Activated CD4-positive, alpha-beta memory T cell treated with anti-CD3 and anti-CD28 coated beads for 36 hours (primary cell): ENCODE results near the gene CUL4A. TPM values are rescaled to one million over a fixed set of nuclear protein-coding genes. Genes with fewer than 3 reads are reported as not detected.

ENCODE experiments used
- CTCF ChIA-PET: fragments of 350-600 bp; sonication (Branson Sonifier 250); formaldehyde crosslinking; loops from one replicate; lab custom pipeline; 2021; ENCODE audit warnings: antibody characterized with exemption, inconsistent platforms; lab: Charles Lee
- POLR2A ChIA-PET: fragments of 350-600 bp; sonication (Branson Sonifier 250); formaldehyde crosslinking; loops from one replicate; lab custom pipeline; 2021; ENCODE audit warnings: antibody characterized with exemption; lab: Charles Lee
- DNase-seq: peaks from one replicate; pipeline ENCODE4 v3.0.0-alpha.2; 2020
- H3K27ac Mint-ChIP-seq: one replicate; pipeline ENCODE4 v1.8.0; 2021; ENCODE audit warnings: mixed read lengths
- H3K27me3 Mint-ChIP-seq: one replicate; pipeline ENCODE4 v1.8.0; 2021; ENCODE audit warnings: mixed read lengths
- H3K36me3 Mint-ChIP-seq: one replicate; pipeline ENCODE4 v1.8.0; 2021; ENCODE audit warnings: mixed read lengths
- H3K4me1 Mint-ChIP-seq: one replicate; pipeline ENCODE4 v1.8.0; 2021; ENCODE audit warnings: low read depth, mixed read lengths
- H3K4me3 Mint-ChIP-seq: one replicate; pipeline ENCODE4 v1.8.0; 2021; ENCODE audit warnings: mild to moderate bottlenecking, mixed read lengths
- H3K9me3 Mint-ChIP-seq: one replicate; pipeline ENCODE4 v1.8.0; 2021; ENCODE audit warnings: mixed read lengths
- intact Hi-C: fragments of 100-400 bp; cut with micrococcal nuclease; formaldehyde crosslinking; loops from one replicate; pipeline ENCODE4 v1.15.1; 2023
- total RNA-seq, 2 experiments: library from RNA; stranded (reverse); gene quantifications; one replicate each; pipeline ENCODE4 v1.2.3, GENCODE V29; 2021

Gene CUL4A
- total RNA-seq, 2 experiments from 2014 or later: 65.9 to 70.2 TPM

DNA sequence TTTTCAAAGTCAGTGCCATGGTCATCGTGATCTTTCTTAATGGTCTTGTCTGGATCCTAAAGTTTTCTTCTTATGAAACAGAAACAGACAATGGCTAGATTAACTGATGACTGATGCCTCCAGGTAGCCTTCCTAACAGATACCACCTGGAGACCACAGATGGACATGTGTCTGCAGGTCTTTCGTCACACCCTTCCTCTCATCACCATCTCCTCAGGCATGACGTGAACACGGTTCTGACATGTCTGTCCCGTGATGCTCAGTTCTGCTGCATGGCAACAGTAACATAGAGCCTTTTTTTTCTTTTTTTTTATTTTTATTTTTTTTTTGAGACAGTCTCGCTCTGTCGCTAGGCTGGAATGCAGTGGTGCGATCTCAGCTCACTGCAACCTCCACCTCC lies 74.5 kb downstream of the CUL4A start:
- Mint-ChIP-seq H3K27ac (no peak overlapping the region), H3K27me3 (peaks cover 9% of the 10 kb centered on the region), H3K4me3 (no peak overlapping the region), H3K9me3 (no peaks in the 10 kb centered on the region), H3K4me1 (no peaks in the 10 kb centered on the region), H3K36me3 (no peaks in the 10 kb centered on the region)
- CTCF ChIA-PET: interaction anchor here (0.6 kb wide), 1 partner anchor 88 kb away, joined by 3 read pairs; no protein-coding TSS in a partner anchor
- POLR2A ChIA-PET: no interaction called here
- intact Hi-C loops: no loop called here
- no peak for DNase-seq

DNA sequence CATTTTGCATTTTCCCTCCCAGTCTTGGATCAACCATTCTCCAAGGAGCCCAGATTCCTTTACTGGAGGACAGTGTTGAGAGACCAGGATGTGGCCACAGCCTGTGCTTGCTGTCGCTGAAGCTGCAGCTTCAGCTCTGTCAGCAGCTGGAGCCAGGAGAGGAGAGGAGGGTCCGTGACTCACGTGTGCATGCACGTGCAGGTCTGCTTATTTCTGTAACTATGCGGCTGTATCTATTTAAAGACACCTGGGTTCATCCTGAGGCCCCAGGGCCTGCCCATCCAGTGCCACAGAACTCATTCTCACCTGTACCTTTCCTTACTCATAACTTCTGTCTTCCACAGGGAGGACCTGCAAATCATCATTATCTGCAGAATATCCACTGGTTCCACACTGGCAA lies 79.5 kb downstream of the CUL4A start:
- POLR2A ChIA-PET: interaction anchor here (0.6 kb wide), 1 partner anchor 88 kb away, joined by 5 read pairs; no protein-coding TSS in a partner anchor
- H3K4me3 Mint-ChIP-seq: no peak overlapping the region
- H3K36me3 Mint-ChIP-seq: no peaks in the 10 kb centered on the region
- H3K4me1 Mint-ChIP-seq: peaks cover 13% of the 10 kb centered on the region
- no peak for DNase-seq
- CTCF ChIA-PET: no interaction called here
- peaks cover 32% of the 10 kb centered on the region for H3K27me3 Mint-ChIP-seq
- no peaks in the 10 kb centered on the region for H3K9me3 Mint-ChIP-seq
- intact Hi-C loops: no loop called here
- H3K27ac Mint-ChIP-seq: no peak overlapping the region

GRCh38 chr13:113291129-113291528 lies 81.7 kb downstream of the CUL4A start:
- Mint-ChIP-seq H3K4me3 (no peak overlapping the region), H3K27ac (no peak overlapping the region), H3K9me3 (no peaks in the 10 kb centered on the region), H3K4me1 (peaks cover 13% of the 10 kb centered on the region), H3K36me3 (no peaks in the 10 kb centered on the region), H3K27me3 (peaks cover 31% of the 10 kb centered on the region)
- intact Hi-C loops: no loop called here
- ChIA-PET CTCF (interaction anchor here (0.7 kb wide), 1 partner anchor 360 kb away, joined by 4 read pairs; no protein-coding TSS in a partner anchor), POLR2A (no interaction called here)
- DNase-seq: no peak

DNA sequence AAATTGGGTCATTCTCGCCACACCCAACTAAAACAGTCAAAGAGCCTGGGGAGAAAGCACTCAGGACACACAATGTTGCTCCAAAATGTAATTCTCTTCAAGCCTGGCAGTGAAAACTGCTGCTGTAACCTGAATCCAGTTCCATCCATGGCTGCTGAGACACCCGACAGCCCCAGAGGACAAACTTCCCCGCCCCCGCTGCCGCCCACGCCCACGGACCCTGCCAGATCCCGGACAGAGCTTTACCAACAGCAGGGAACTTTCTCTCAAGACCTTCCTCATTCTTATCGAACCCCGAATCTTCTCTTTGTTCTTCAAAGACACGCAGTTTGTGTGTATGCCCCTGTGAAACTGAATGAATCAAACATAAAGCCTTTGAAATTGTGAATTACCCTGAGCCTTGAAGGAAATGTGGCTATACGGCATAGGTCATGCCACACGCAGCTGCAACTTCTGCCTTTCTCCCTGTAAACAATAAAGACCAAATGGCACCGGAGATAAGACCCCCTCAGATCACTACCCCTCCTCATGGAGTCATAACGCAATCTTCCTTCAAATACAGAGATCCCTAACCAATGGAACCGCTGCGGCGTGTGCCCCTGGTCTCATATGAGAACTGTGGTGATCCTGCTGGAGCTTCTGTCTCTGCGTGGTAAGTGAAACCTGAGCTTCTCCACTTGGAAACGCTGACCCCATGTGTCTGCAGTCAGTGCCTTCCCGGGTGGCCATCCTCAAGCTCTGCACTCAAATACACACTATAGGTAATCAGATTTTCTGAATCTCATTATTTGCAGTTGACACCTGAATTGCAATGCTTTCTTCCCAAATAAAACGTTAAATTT lies 82.8 kb downstream of the CUL4A start:
- Mint-ChIP-seq H3K9me3 (peaks cover 2% of the 10 kb centered on the region), H3K27me3 (peaks cover 33% of the 10 kb centered on the region), H3K36me3 (peaks cover 6% of the 10 kb centered on the region), H3K4me3 (peak overlapping the region; percentile 42), H3K4me1 (peaks cover 19% of the 10 kb centered on the region), H3K27ac (no peak overlapping the region)
- peak; percentile 38 for DNase-seq
- CTCF ChIA-PET: no interaction called here
- intact Hi-C loops: no loop called here
- POLR2A ChIA-PET: no interaction called here

GRCh38 chr13:113293686-113294085 lies 84.3 kb downstream of the CUL4A start:
- intact Hi-C loops: no loop called here
- H3K27me3 Mint-ChIP-seq: peaks cover 30% of the 10 kb centered on the region
- H3K4me3 Mint-ChIP-seq: no peak overlapping the region

DNA sequence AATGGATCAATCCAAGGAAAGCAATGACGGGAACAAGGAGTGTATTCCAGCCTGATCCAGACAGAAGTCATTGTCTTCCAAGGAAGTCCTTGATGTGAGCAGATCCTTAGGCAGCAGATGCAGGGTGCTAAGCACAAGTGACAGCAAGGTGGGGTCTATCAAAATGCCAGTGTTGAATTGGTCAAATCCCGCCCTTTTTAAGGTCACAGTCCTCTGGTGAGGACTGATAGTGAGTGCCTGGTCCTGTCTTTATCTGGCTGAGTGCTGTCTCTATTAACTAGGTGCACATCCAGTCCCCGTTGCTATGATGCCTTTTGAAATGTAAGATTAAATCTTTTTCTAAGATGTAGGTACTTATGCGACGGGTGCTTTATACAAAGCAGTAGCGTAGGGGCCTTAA lies 86.4 kb downstream of the CUL4A start:
- peaks cover 17% of the 10 kb centered on the region for H3K27me3 Mint-ChIP-seq
- no peak for DNase-seq
- peaks cover 9% of the 10 kb centered on the region for H3K36me3 Mint-ChIP-seq
- intact Hi-C loops: loop anchor here (2.0 kb wide), 1 partner anchor 143 kb away; no protein-coding TSS in a partner anchor
- H3K4me1 Mint-ChIP-seq: peaks cover 38% of the 10 kb centered on the region
- ChIA-PET POLR2A (no interaction called here), CTCF (interaction anchor here (0.7 kb wide), 1 partner anchor 112 kb away, joined by 4 read pairs; no protein-coding TSS in a partner anchor)
- H3K9me3 Mint-ChIP-seq: peaks cover 2% of the 10 kb centered on the region
- H3K27ac Mint-ChIP-seq: no peak overlapping the region
- peak overlapping the region; percentile 13 for H3K4me3 Mint-ChIP-seq

More at GRCh38 chr13:113293686-113294085, 84.3 kb downstream of the CUL4A start:
- H3K36me3 Mint-ChIP-seq: peaks cover 9% of the 10 kb centered on the region
- ChIA-PET POLR2A (no interaction called here), CTCF (no interaction called here)
- DNase-seq: no peak
- peaks cover 30% of the 10 kb centered on the region for H3K4me1 Mint-ChIP-seq
- H3K27ac Mint-ChIP-seq: no peak overlapping the region
- H3K9me3 Mint-ChIP-seq: peaks cover 2% of the 10 kb centered on the region

- Mint-ChIP-seq H3K4me3 (peak within 1 kb of the TSS; percentile 98), H3K27me3 (peaks cover 13% of the 10 kb centered on the region), H3K4me1 (peaks cover 35% of the 10 kb centered on the region), H3K36me3 (peaks cover 9% of the 10 kb centered on the region), H3K27ac (peak within 1 kb of the TSS; percentile 98), H3K9me3 (peaks cover 2% of the 10 kb centered on the region)
- intact Hi-C loops: loop anchor here (1.0 to 2.0 kb wide), 3 partner anchors 89 to 355 kb away; partner anchors contain the start of gene PCID2
- peak; percentile 98 for DNase-seq
- ChIA-PET POLR2A (no interaction called here), CTCF (interaction anchor here (0.8 to 2.5 kb wide), 2 partner anchors 109 to 354 kb away, joined by 3 to 7 read pairs; no protein-coding TSS in a partner anchor)
These were observed 87.5 kb downstream of the CUL4A start, which contains the start of gene LAMP1 for GRCh38 chr13:113296823-113297369. Gene LAMP1 (plus strand): TSS chr13:113297239. CDS start chr13:113297435, 196 bp downstream.

DNA sequence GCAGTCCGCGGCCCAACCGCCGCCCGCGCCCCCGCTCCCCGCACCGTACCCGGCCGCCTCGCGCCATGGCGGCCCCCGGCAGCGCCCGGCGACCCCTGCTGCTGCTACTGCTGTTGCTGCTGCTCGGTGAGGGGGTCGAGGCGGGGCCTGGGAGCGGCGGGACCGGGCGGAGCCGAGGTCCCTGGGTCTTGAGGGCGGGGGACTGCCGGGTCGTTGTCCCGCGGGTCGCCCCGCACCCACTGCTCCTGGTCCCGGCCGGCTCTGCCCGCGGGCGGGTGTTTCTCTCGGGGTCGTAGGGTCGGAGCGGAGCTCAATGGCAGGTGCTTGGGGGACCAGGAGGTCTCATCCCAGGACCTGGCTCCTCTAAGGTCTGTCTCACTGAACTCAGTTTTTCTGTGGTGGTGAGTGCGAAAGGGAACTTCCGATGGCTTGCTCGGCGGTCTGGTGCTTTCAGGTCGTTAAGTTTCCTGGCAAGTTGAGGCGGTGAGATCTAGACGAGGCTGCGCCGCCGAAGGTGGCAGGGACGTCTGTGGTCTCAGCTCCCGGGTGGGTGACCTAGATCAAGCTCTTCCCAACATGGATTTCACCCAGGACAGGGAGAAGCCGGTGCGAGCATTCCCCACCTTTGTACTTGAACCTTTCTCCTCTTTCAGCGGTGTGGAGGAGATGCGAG lies 88.1 kb downstream of the CUL4A start:
- ChIA-PET CTCF (interaction anchor here (0.8 to 2.5 kb wide), 3 partner anchors 96 to 355 kb away, joined by 3 to 7 read pairs (median 3); no protein-coding TSS in a partner anchor), POLR2A (no interaction called here)
- intact Hi-C loops: loop anchor here (1.0 to 2.0 kb wide), 3 partner anchors 89 to 355 kb away; partner anchors contain the start of gene PCID2
- DNase-seq: peak; percentile 72
- peak overlapping the region; percentile 98 for H3K4me3 Mint-ChIP-seq
- H3K9me3 Mint-ChIP-seq: peaks cover 2% of the 10 kb centered on the region
- H3K27ac Mint-ChIP-seq: peak overlapping the region; percentile 94
- peaks cover 29% of the 10 kb centered on the region for H3K4me1 Mint-ChIP-seq
- peaks cover 6% of the 10 kb centered on the region for H3K27me3 Mint-ChIP-seq
- H3K36me3 Mint-ChIP-seq: peaks cover 9% of the 10 kb centered on the region

DNA sequence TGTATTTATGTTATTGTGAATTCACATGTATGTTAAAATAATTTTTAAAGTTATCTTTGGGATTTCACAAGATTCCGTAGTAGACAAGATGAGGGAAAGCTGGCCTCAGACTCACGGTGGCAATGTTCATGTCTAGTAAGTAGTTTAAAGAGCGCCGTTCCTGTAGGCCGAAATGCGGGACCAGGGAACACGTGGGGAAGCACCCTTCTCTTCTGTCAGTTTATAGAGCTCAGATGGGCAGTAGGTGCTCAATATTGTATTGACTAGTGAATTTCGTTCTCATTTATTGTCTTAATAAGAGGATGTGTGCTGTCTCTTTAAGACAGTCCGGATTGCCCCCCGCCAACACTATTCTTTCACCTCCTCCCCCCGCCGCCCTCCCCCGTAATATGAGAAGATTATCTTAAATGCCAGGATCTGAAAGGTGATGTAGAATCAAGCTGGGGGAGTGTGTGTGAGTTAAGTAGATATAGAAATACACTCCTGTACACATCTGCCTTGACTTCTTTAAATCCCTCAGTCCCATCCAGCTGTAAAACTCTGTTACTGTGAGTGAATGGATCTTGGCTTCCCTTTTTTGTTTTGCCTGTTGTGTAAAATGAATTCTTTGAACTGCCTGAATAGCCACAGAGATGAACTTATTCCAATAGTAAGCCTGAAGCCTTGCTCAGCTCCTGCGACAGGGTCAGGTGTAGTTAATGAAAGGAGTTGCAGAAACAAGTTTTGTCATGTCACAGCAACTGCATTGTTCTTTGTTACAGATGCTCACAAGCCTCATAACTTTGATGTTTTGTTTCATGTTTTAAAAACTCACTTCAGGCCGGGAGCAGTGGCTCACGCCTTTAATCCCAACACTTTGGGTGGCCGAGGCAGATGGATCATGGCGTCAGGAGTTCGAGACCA lies 88.9 kb downstream of the CUL4A start:
- Mint-ChIP-seq H3K4me3 (peak overlapping the region; percentile 92), H3K36me3 (peaks cover 9% of the 10 kb centered on the region), H3K27me3 (peaks cover 4% of the 10 kb centered on the region), H3K4me1 (peaks cover 31% of the 10 kb centered on the region), H3K27ac (peak overlapping the region; percentile 94), H3K9me3 (peaks cover 2% of the 10 kb centered on the region)
- intact Hi-C loops: no loop called here
- DNase-seq: peak; percentile 11
- CTCF ChIA-PET: interaction anchor here (0.6 to 2.5 kb wide), 3 partner anchors 24 to 355 kb away, joined by 3 to 7 read pairs (median 3); no protein-coding TSS in a partner anchor
- POLR2A ChIA-PET: interaction anchor here (0.6 kb wide), 1 partner anchor 8 kb away, joined by 4 read pairs; no protein-coding TSS in a partner anchor

GRCh38 chr13:113299951-113300350 lies 90.5 kb downstream of the CUL4A start:
- ChIA-PET POLR2A (no interaction called here), CTCF (no interaction called here)
- Mint-ChIP-seq H3K4me3 (no peak overlapping the region), H3K36me3 (peaks cover 9% of the 10 kb centered on the region), H3K4me1 (peaks cover 31% of the 10 kb centered on the region), H3K9me3 (peaks cover 2% of the 10 kb centered on the region), H3K27me3 (peaks cover 2% of the 10 kb centered on the region), H3K27ac (no peak overlapping the region)
- no peak for DNase-seq
- intact Hi-C loops: no loop called here

DNA sequence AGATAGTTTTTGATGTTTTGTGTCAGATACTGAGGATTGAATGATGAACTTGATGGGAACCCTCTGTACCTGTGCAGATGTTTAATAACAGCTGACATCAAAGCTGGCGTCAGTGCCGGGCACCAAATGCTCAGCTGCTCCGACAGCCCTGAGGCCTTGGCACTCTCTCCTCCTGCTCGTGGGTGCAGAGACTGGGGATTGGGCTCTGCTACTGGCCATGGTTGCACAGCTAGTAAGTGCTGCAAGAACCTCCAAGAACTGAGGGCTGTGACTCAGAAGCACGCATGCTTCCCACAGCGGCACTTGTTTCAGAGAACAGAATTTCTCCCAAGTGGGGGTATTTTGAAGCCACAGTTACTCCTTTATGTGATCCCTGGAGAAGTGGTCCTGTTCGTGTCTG lies 93.6 kb downstream of the CUL4A start:
- H3K4me1 Mint-ChIP-seq: peaks cover 20% of the 10 kb centered on the region
- no peaks in the 10 kb centered on the region for H3K9me3 Mint-ChIP-seq
- CTCF ChIA-PET: no interaction called here
- H3K36me3 Mint-ChIP-seq: peaks cover 2% of the 10 kb centered on the region
- no peaks in the 10 kb centered on the region for H3K27me3 Mint-ChIP-seq
- no peak overlapping the region for H3K27ac Mint-ChIP-seq
- POLR2A ChIA-PET: no interaction called here
- intact Hi-C loops: no loop called here
- DNase-seq: no peak
- H3K4me3 Mint-ChIP-seq: no peak overlapping the region
